HEK293T (cell line): ENCODE results near the gene CPNE4.

Source experiments
- CTCF ChIA-PET: fragments of 350-600 bp; formaldehyde crosslinking; extraction: SDS; loops from one replicate; lab custom pipeline; 2021; ENCODE audit warnings: antibody characterized with exemption, inconsistent platforms; lab: Yijun Ruan, JAX
- POLR2A ChIA-PET: fragments of 350-600 bp; formaldehyde crosslinking; extraction: SDS; loops from one replicate; lab custom pipeline; 2020; ENCODE audit warnings: antibody characterized with exemption, inconsistent platforms; lab: Yijun Ruan, JAX
- DNase-seq: peaks from one replicate; pipeline ENCODE4 v3.0.0; 2012; ENCODE audit warnings: mixed read lengths; ENCODE audit errors: extremely low spot score
- ARNT ChIP-seq: fragments of 450-650 bp; IDR thresholded peaks from 2 replicates; pipeline ENCODE4 v1.6.1; 2017; ENCODE audit warnings: mild to moderate bottlenecking
- BHLHE40 ChIP-seq: fragments of 450-650 bp; IDR thresholded peaks from 2 replicates; pipeline ENCODE4 v1.6.1; 2016; ENCODE audit warnings: mild to moderate bottlenecking, moderate library complexity, borderline replicate concordance
- CTBP1 ChIP-seq: fragments of 450-650 bp; IDR thresholded peaks from 2 replicates; pipeline ENCODE4 v1.6.1; 2016; ENCODE audit warnings: borderline replicate concordance
- ELF4 ChIP-seq: fragments of 450-650 bp; IDR thresholded peaks from 2 replicates; pipeline ENCODE4 v1.6.1; 2017; ENCODE audit warnings: antibody characterized with exemption
- FOXA1 ChIP-seq: fragments of 450-650 bp; IDR thresholded peaks from 2 replicates; pipeline ENCODE4 v1.6.1; 2016; ENCODE audit warnings: mild to moderate bottlenecking
- FOXK2 ChIP-seq: fragments of 450-650 bp; IDR thresholded peaks from 2 replicates; pipeline ENCODE4 v1.6.1; 2016; ENCODE audit warnings: mild to moderate bottlenecking
- FOXM1 ChIP-seq: fragments of 450-650 bp; IDR thresholded peaks from 2 replicates; pipeline ENCODE4 v1.6.1; 2017; ENCODE audit warnings: mild to moderate bottlenecking, borderline replicate concordance
- HDGF ChIP-seq: fragments of 450-650 bp; IDR thresholded peaks from 2 replicates; pipeline ENCODE4 v1.6.1; 2017; ENCODE audit warnings: antibody characterized with exemption, borderline replicate concordance
- L3MBTL2 ChIP-seq: fragments of 450-650 bp; conservative IDR thresholded peaks from 2 replicates; pipeline ENCODE4 v1.6.1; 2016; ENCODE audit warnings: mild to moderate bottlenecking
- LEF1 ChIP-seq: fragments of 450-650 bp; IDR thresholded peaks from 2 replicates; pipeline ENCODE4 v1.6.1; 2017; ENCODE audit warnings: mild to moderate bottlenecking, borderline replicate concordance
- NFRKB ChIP-seq: fragments of 450-650 bp; IDR thresholded peaks from 2 replicates; pipeline ENCODE4 v1.6.1; 2016; ENCODE audit warnings: mild to moderate bottlenecking, moderate library complexity
- SP1 ChIP-seq: fragments of 450-650 bp; IDR thresholded peaks from 2 replicates; pipeline ENCODE4 v1.6.1; 2017
- SUZ12 ChIP-seq: fragments of 450-650 bp; IDR thresholded peaks from 2 replicates; pipeline ENCODE4 v1.6.1; 2016; ENCODE audit warnings: mild to moderate bottlenecking
- TARDBP ChIP-seq: fragments of 450-650 bp; IDR thresholded peaks from 2 replicates; pipeline ENCODE4 v1.6.1; 2016
- ZNF384 ChIP-seq: fragments of 450-650 bp; IDR thresholded peaks from 2 replicates; pipeline ENCODE4 v1.6.1; 2016
- TF ChIP-seq, protein P1 (sequence below): fragments of 450-650 bp; IDR thresholded peaks from 2 replicates; pipeline ENCODE4 v1.6.1; 2016

CPNE4 gene

DNA sequence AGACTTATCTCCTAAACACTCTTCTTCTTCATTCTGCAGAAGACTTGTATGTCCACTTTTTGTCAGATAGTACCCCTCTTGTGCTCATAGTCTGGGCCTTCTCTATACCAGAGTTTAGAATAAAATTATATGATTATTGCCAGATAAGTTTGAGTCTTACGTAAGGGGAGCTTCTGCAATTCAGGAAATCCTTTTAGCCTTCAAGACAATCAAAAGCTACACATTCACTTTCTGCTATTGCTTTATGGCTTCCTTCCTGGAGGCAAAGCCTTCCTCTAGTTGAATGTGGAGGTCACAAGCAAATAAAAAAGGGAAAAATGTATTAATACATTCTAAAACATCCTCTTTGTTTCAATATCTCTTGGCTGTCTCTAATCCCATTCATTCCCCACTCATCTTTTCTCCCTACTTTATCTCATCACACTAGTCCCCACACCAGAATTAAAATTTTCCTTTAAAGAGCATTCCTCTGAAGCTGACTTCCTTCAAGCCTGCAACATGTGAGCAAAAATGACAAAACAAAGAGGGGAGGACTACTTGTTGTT, 186.8 kb downstream of the CPNE4 start:
- CTCF ChIA-PET, result no interaction called here
- TF ChIP-seq CTBP1 (no peak), ARNT (no peak)
- DNase-seq, result no peak
- POLR2A ChIA-PET, result no interaction called here

- ChIA-PET CTCF (no interaction called here), POLR2A (no interaction called here)
- no peak for DNase-seq
- TF ChIP-seq ARNT, result no peak
- no peak for TF ChIP-seq L3MBTL2
- no peak for TF ChIP-seq NFRKB
- no peak for TF ChIP-seq SP1
- no peak for TF ChIP-seq FOXK2
- TF ChIP-seq SUZ12, result no peak
- no peak for TF ChIP-seq BHLHE40
- no peak for TF ChIP-seq CTBP1
- no peak for TF ChIP-seq HDGF
- TF ChIP-seq, protein P1, sequence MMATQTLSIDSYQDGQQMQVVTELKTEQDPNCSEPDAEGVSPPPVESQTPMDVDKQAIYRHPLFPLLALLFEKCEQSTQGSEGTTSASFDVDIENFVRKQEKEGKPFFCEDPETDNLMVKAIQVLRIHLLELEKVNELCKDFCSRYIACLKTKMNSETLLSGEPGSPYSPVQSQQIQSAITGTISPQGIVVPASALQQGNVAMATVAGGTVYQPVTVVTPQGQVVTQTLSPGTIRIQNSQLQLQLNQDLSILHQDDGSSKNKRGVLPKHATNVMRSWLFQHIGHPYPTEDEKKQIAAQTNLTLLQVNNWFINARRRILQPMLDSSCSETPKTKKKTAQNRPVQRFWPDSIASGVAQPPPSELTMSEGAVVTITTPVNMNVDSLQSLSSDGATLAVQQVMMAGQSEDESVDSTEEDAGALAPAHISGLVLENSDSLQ, result no peak
- no peak for TF ChIP-seq FOXA1
- TF ChIP-seq TARDBP, result no peak
- TF ChIP-seq ZNF384, result no peak
- TF ChIP-seq FOXM1, result no peak
- TF ChIP-seq ELF4, result no peak
These were observed 188.4 kb downstream of the CPNE4 start for GRCh38 chr3:131846296-131846924.

GRCh38 chr3:131843174-131843573, 191.6 kb downstream of the CPNE4 start:
- no peak for DNase-seq
- CTCF ChIA-PET, result no interaction called here

GRCh38 chr3:131840156-131840797, 194.5 kb downstream of the CPNE4 start:
- no peak for DNase-seq
- ChIA-PET POLR2A (no interaction called here), CTCF (no interaction called here)
- no peak for TF ChIP-seq NFRKB
- no peak for TF ChIP-seq CTBP1
- no peak for TF ChIP-seq SUZ12
- TF ChIP-seq LEF1, result no peak
- TF ChIP-seq L3MBTL2, result no peak
- TF ChIP-seq, protein P1, result no peak
- TF ChIP-seq ELF4, result no peak
- no peak for TF ChIP-seq FOXM1
- no peak for TF ChIP-seq SP1
- TF ChIP-seq ZNF384, result no peak
- TF ChIP-seq BHLHE40, result no peak
- TF ChIP-seq FOXA1, result no peak
- TF ChIP-seq FOXK2, result no peak
- TF ChIP-seq TARDBP, result no peak
- no peak for TF ChIP-seq ARNT

More at GRCh38 chr3:131843174-131843573, 191.6 kb downstream of the CPNE4 start:
- TF ChIP-seq CTBP1 (no peak), ARNT (no peak)
- POLR2A ChIA-PET, result no interaction called here

GRCh38 chr3:131835906-131836305, 198.9 kb downstream of the CPNE4 start:
- ChIA-PET POLR2A (no interaction called here), CTCF (interaction anchor here (0.7 kb wide), 1 partner anchor 821 kb away, joined by 4 read pairs; no protein-coding TSS in a partner anchor)
- no peak for DNase-seq
- TF ChIP-seq NFRKB (no peak), LEF1 (no peak), HDGF (no peak)

DNA sequence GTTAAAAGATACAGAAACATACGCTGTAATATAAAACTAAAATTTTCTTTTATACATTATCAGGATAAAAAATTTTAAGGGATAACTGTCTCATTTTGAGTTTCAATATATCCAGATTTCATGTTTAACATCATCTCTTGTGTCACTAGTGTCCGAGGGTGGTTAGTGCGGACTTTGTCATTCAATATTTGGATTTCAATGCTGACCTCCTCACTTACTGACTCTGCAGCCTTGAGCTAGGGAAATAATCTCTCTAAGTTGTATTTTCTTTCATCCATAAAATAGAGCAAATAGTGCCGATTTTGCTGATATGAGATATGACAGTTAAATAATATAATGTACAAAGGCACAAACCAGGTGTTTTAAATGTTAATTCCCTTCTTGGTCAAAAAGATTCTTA, 203.2 kb downstream of the CPNE4 start:
- CTCF ChIA-PET, result no interaction called here
- POLR2A ChIA-PET, result no interaction called here
- TF ChIP-seq BHLHE40 (no peak), LEF1 (no peak), FOXM1 (no peak), ELF4 (no peak), FOXK2 (no peak), L3MBTL2 (no peak), SUZ12 (no peak), HDGF (no peak), CTBP1 (no peak), ARNT (no peak), NFRKB (no peak), FOXA1 (no peak), ZNF384 (no peak), SP1 (no peak), TARDBP (no peak)
- TF ChIP-seq, protein P1, result no peak
- DNase-seq, result no peak
